Cardiac fibroblast (primary cell): ENCODE data around the gene RELN.
A peak's percentile ranks its signal among the peaks of the same experiment; 100 is the strongest.
"Not testable (repeated sequence)": the region's sequence is repeated elsewhere in the genome, so short reads cannot be mapped to it uniquely, and the experiment has no call there.

Source experiments
- DNase-seq, 2 donors: peaks; one replicate each; pipeline versions ENCODE4 v3.0.0 to v3.0.0-alpha.2; 2010; ENCODE audit warnings: low read depth in 2 of 2
- H3K4me3 ChIP-seq, 2 donors: replicated peaks in 1 of 2; 1 replicate in 1 of 2; 2 replicates in 1 of 2; pipeline ENCODE4 v1.5.1; 2011; ENCODE audit warnings: low read depth in 2 of 2, low read length in 2 of 2, mild to moderate bottlenecking in 2 of 2, moderate library complexity in 1 of 2
- TF ChIP-seq, protein P1 (sequence below): IDR thresholded peaks from one replicate; pipeline ENCODE4 v1.5.1; 2011; ENCODE audit warnings: low read depth, mild to moderate bottlenecking, low read length, inconsistent platforms

The RELN gene

DNA sequence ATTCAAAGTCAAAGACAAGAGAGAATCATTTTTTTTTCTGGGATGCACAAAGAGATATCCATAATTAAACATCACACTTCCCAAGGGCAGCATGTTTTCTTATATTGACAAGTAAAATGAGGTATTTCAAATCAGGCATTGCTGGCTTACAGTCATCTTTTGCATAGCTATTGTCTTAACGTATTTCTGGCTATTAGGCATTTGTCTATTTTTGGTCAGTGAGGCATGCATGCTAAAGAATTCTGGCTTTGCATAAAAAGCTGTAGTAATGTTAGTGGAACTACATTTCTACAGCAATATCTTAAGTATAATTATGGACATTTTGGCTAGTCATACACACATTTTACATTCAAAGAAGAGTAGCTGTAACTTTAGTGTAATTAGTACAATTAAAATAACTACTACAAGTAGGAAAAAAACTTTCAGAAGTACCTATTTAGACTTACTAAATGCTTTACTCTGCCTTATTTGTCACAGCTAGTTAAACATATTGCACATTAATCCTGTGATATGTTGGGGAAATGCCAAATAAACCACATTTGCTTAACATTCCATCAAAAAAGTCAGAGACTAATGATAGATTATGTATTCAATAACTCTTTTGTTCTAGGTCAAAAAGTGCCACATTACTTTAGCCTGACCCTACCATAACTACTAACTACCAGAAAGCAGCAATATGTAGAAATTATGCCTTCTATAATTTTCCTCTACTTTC is 76.4 kb downstream of the RELN start:
- TF ChIP-seq, protein P1, sequence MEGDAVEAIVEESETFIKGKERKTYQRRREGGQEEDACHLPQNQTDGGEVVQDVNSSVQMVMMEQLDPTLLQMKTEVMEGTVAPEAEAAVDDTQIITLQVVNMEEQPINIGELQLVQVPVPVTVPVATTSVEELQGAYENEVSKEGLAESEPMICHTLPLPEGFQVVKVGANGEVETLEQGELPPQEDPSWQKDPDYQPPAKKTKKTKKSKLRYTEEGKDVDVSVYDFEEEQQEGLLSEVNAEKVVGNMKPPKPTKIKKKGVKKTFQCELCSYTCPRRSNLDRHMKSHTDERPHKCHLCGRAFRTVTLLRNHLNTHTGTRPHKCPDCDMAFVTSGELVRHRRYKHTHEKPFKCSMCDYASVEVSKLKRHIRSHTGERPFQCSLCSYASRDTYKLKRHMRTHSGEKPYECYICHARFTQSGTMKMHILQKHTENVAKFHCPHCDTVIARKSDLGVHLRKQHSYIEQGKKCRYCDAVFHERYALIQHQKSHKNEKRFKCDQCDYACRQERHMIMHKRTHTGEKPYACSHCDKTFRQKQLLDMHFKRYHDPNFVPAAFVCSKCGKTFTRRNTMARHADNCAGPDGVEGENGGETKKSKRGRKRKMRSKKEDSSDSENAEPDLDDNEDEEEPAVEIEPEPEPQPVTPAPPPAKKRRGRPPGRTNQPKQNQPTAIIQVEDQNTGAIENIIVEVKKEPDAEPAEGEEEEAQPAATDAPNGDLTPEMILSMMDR = no peak
- no peak overlapping the region for H3K4me3 ChIP-seq
- DNase-seq = peak in 1 of 2 donors; percentile 4

- DNase-seq, H3K4me3 ChIP-seq: not testable (repeated sequence)
Measured at GRCh38 chr7:103911015-103911414, 78.4 kb downstream of the RELN start.

GRCh38 chr7:103905997-103906396 is 83.5 kb downstream of the RELN start:
- DNase-seq = no peak
- TF ChIP-seq, protein P1 = no peak
- no peak overlapping the region for H3K4me3 ChIP-seq

DNA sequence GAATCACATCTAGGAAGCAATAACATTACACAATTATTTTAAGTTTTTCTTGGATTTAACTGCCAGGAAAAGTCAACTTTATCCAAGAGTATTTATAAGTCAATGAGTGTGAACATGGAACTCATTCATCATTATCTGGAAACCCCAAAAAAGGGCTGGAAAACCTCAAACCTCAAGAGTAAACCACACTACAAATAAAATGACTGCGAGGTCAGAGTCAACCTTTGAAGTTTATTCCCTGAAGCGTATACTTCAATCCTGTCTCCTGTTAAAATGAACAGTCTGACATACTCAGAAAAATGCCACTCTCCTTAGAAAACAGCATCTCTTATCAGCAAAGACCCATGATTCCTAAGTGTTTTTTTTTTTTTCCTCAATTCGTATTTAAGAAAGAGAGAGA is 86.5 kb downstream of the RELN start:
- TF ChIP-seq, protein P1 = no peak
- no peak overlapping the region for H3K4me3 ChIP-seq
- DNase-seq = no peak

- H3K4me3 ChIP-seq, DNase-seq: not testable (repeated sequence)
Measured at GRCh38 chr7:103896826-103897225, 92.6 kb downstream of the RELN start.

GRCh38 chr7:103894656-103895596 is 94.5 kb downstream of the RELN start:
- H3K4me3 ChIP-seq = no peak overlapping the region
- TF ChIP-seq, protein P1 = no peak
- DNase-seq = no peak

- DNase-seq = no peak
- TF ChIP-seq, protein P1 = no peak
- H3K4me3 ChIP-seq = no peak overlapping the region
Measured at GRCh38 chr7:103893350-103893749, 96.1 kb downstream of the RELN start.
